ENCODE data around the gene IRGC. TPM values are rescaled to one million over a fixed set of nuclear protein-coding genes. Genes with fewer than 3 reads are reported as not detected.

Gene IRGC
- total RNA-seq, 1 donor from 2014 or later, result not detected

GRCh38 chr19:43738780-43739211, 22.9 kb downstream of the IRGC start:
- peak overlapping the region; percentile 53 for H3K27ac ChIP-seq

GRCh38 chr19:43739439-43740235, 23.8 kb downstream of the IRGC start:
- Histone ChIP-seq H3K4me1 (peaks cover 11% of the 10 kb centered on the region), H3K27ac (peak overlapping the region; percentile 53), H3K36me3 (peaks cover 0 to 74% of the 10 kb centered on the region in 2 donors), H3K27me3 (no peaks in the 10 kb centered on the region), H3K4me3 (no peak overlapping the region), H3K9me3 (no peaks in the 10 kb centered on the region)
- TF ChIP-seq CTCF (IDR thresholded peaks at IDR 0.05) (no peak), POLR2AphosphoS5 (IDR thresholded peaks at IDR 0.05; ENCODE audit: insufficient read depth in 1 of 2, low read depth in 1 of 2) (peak in 1 of 2 donors; percentile 26)
- intact Hi-C loops (cut with DNase I), result no loop called here
- no peak for DNase-seq (ENCODE audit: extremely low spot score in 2 of 2)

More at GRCh38 chr19:43738780-43739211, 22.9 kb downstream of the IRGC start:
- TF ChIP-seq POLR2AphosphoS5 (IDR thresholded peaks at IDR 0.05; ENCODE audit: insufficient read depth in 1 of 2, low read depth in 1 of 2) (no peak), POLR2A (IDR thresholded peaks at IDR 0.05) (no peak), CTCF (IDR thresholded peaks at IDR 0.05) (no peak)
- Histone ChIP-seq H3K36me3 (peaks cover 0 to 66% of the 10 kb centered on the region in 2 donors), H3K4me3 (no peak overlapping the region), H3K9me3 (no peaks in the 10 kb centered on the region), H3K4me1 (peaks cover 11% of the 10 kb centered on the region), H3K27me3 (no peaks in the 10 kb centered on the region)
- DNase-seq (ENCODE audit: extremely low spot score in 2 of 2), result no peak
- intact Hi-C loops (cut with DNase I), result no loop called here

GRCh38 chr19:43741075-43741825, 25.4 kb downstream of the IRGC start:
- Histone ChIP-seq H3K27ac (no peak overlapping the region), H3K4me3 (no peak overlapping the region), H3K27me3 (no peaks in the 10 kb centered on the region), H3K9me3 (no peaks in the 10 kb centered on the region), H3K4me1 (peaks cover 11% of the 10 kb centered on the region), H3K36me3 (peaks cover 0 to 77% of the 10 kb centered on the region in 2 donors)
- DNase-seq (ENCODE audit: extremely low spot score in 2 of 2), result no peak
- intact Hi-C loops (cut with DNase I), result no loop called here
- no peak for TF ChIP-seq POLR2AphosphoS5 (IDR thresholded peaks at IDR 0.05; ENCODE audit: insufficient read depth in 1 of 2, low read depth in 1 of 2)
- TF ChIP-seq POLR2A (IDR thresholded peaks at IDR 0.05), result no peak
- no peak for TF ChIP-seq CTCF (IDR thresholded peaks at IDR 0.05)

GRCh38 chr19:43743059-43743458, 27.2 kb downstream of the IRGC start:
- TF ChIP-seq CTCF (IDR thresholded peaks at IDR 0.05) (no peak), POLR2A (IDR thresholded peaks at IDR 0.05) (no peak), POLR2AphosphoS5 (IDR thresholded peaks at IDR 0.05; ENCODE audit: insufficient read depth in 1 of 2, low read depth in 1 of 2) (no peak)
- Histone ChIP-seq H3K27me3 (no peaks in the 10 kb centered on the region), H3K27ac (no peak overlapping the region), H3K4me3 (no peak overlapping the region), H3K4me1 (peaks cover 11% of the 10 kb centered on the region), H3K36me3 (peaks cover 0 to 76% of the 10 kb centered on the region in 2 donors), H3K9me3 (no peaks in the 10 kb centered on the region)
- intact Hi-C loops (cut with DNase I), result no loop called here
- no peak for DNase-seq (ENCODE audit: extremely low spot score in 2 of 2)
